Lung (tissue), 12 donors: ENCODE results near the gene INF2. TPM values are rescaled to one million over a fixed set of nuclear protein-coding genes. Genes with fewer than 3 reads are reported as not detected.

Experiments used
- ATAC-seq: fragments of 200-7000 bp; cut with Tn5 transposase; one replicate; pipeline ENCODE4 v1.9.1; 2020; ENCODE audit warnings: moderate number of reproducible peaks; ENCODE audit not compliant: insufficient read depth, low FRiP score
- DNase-seq, 3 donors: peaks; one replicate each; pipeline ENCODE4 v3.0.0-alpha.2; 2013 to 2017
- H3K27ac ChIP-seq, 2 donors: one replicate each; pipeline ENCODE4 v1.5.1; 2013; ENCODE audit warnings: mild to moderate bottlenecking in 2 of 2, moderate library complexity in 2 of 2, control low read depth in 1 of 2, inconsistent platforms in 1 of 2, low read depth in 1 of 2, low read length in 1 of 2
- H3K27me3 ChIP-seq, 3 donors: one replicate each; pipeline ENCODE4 v1.5.1; 2013; ENCODE audit warnings: low read length in 2 of 3; ENCODE audit not compliant: control insufficient read depth in 3 of 3, insufficient read depth in 3 of 3
- H3K36me3 ChIP-seq, 4 donors: one replicate each; pipeline ENCODE4 v1.5.1; 2013; ENCODE audit warnings: low read length in 4 of 4, mild to moderate bottlenecking in 1 of 4, moderate library complexity in 1 of 4; ENCODE audit not compliant: control insufficient read depth in 4 of 4, insufficient read depth in 4 of 4
- H3K4me1 ChIP-seq, 5 donors: one replicate each; pipeline ENCODE4 v1.5.1; 2013; ENCODE audit warnings: low read length in 5 of 5, mild to moderate bottlenecking in 2 of 5, moderate library complexity in 1 of 5; ENCODE audit not compliant: control insufficient read depth in 5 of 5, insufficient read depth in 5 of 5
- H3K4me3 ChIP-seq: one replicate; pipeline ENCODE4 v1.5.1; 2013; ENCODE audit warnings: mild to moderate bottlenecking, control low read depth, moderate library complexity
- H3K9ac ChIP-seq, 2 donors: one replicate each; pipeline ENCODE4 v1.5.1; 2013; ENCODE audit warnings: low read length in 2 of 2, control low read depth in 1 of 2; ENCODE audit not compliant: insufficient read depth in 1 of 2
- H3K9me3 ChIP-seq, 4 donors: one replicate each; pipeline ENCODE4 v1.5.1; 2013; ENCODE audit warnings: low read length in 3 of 4, mild to moderate bottlenecking in 1 of 4, moderate library complexity in 1 of 4; ENCODE audit not compliant: control insufficient read depth in 4 of 4, insufficient read depth in 3 of 4
- CTCF ChIP-seq: IDR thresholded peaks from 2 replicates; pipeline ENCODE4 v1.5.1; 2012; ENCODE audit warnings: mild to moderate bottlenecking; ENCODE audit errors: control extremely low read depth, extremely low read depth
- WGBS, 2 donors: extraction: QIAGEN DNeasy Blood & Tissue Kit; methylation state at CpG; one replicate each; pipeline ENCODE4 v1.1.7; 2013; 5-methylcytosine and 5-hydroxymethylcytosine counted together
- polyA plus RNA-seq, 2 donors: library from polyadenylated mRNA; stranded (reverse); fragments of 200-250 nt; gene quantifications; one replicate each; pipeline ENCODE4 v1.2.1, GENCODE V29; 2013
- total RNA-seq, 2 donors: library from RNA; depleted of rRNA in 1 of 2; stranded (reverse); fragments of >200 nt in 1 of 2; gene quantifications; one replicate each; pipeline ENCODE4 v1.2.1, GENCODE V29; 2014 to 2021
- donor health status: control.
- donor health status: control.
- donor health status: Bipolar disorder and iron deficiency.
- donor health status: healthy.
- donor health status: DM: yes; HTN: yes; CAD: no.

INF2 gene
- total and polyA plus RNA-seq, 4 donors: 46.1 to 119 (median 78.4) TPM

GRCh38 chr14:104681689-104682074, 7.7 kb upstream of the INF2 start:
- no peak for TF ChIP-seq CTCF
- ATAC-seq: peak; percentile 20
- WGBS, 2 donors: 29 to 51% methylated on average over 11 of the region's 11 CpGs
- Histone ChIP-seq H3K4me1 (peaks cover 7 to 54% (median 43%) of the 10 kb centered on the region in 5 donors), H3K36me3 (no peaks in the 10 kb centered on the region), H3K9ac (peak overlapping the region in 1 of 2 donors; percentile 65), H3K9me3 (no peaks in the 10 kb centered on the region), H3K27ac (peak overlapping the region; percentile 59 to 90), H3K4me3 (no peak overlapping the region), H3K27me3 (no peaks in the 10 kb centered on the region)
- DNase-seq: peak; percentile 95 to 98 (median 96)

- Histone ChIP-seq H3K27me3 (no peaks in the 10 kb centered on the region), H3K36me3 (no peaks in the 10 kb centered on the region), H3K9me3 (no peaks in the 10 kb centered on the region), H3K9ac (no peak overlapping the region), H3K4me1 (peaks cover 7 to 53% (median 44%) of the 10 kb centered on the region in 5 donors), H3K4me3 (no peak overlapping the region), H3K27ac (peak overlapping the region in 1 of 2 donors; percentile 90)
- TF ChIP-seq CTCF: no peak
- DNase-seq (peak in 1 of 3 donors; percentile 72), ATAC-seq (no peak)
- 59 to 64% methylated on average over 12 of the region's 12 CpGs for WGBS, 2 donors
Measured at GRCh38 chr14:104682107-104682593, 7.3 kb upstream of the INF2 start.

GRCh38 chr14:104683653-104684448, 5.6 kb upstream of the INF2 start:
- 92 to 95% methylated on average over 22 of the region's 22 CpGs for WGBS, 2 donors
- no peak for TF ChIP-seq CTCF
- ATAC-seq (no peak), DNase-seq (no peak)
- Histone ChIP-seq H3K9ac (no peak overlapping the region), H3K27me3 (no peaks in the 10 kb centered on the region), H3K9me3 (no peaks in the 10 kb centered on the region), H3K4me3 (no peak overlapping the region), H3K36me3 (no peaks in the 10 kb centered on the region), H3K27ac (no peak overlapping the region), H3K4me1 (peaks cover 7 to 53% (median 40%) of the 10 kb centered on the region in 5 donors)
